CMK (cell line): ENCODE measurements around the gene TCF4.

Experiments
- DNase-seq: peaks from one replicate; pipeline ENCODE4 v3.0.0-alpha.2; 2010; ENCODE audit warnings: low read depth

The TCF4 gene

DNA sequence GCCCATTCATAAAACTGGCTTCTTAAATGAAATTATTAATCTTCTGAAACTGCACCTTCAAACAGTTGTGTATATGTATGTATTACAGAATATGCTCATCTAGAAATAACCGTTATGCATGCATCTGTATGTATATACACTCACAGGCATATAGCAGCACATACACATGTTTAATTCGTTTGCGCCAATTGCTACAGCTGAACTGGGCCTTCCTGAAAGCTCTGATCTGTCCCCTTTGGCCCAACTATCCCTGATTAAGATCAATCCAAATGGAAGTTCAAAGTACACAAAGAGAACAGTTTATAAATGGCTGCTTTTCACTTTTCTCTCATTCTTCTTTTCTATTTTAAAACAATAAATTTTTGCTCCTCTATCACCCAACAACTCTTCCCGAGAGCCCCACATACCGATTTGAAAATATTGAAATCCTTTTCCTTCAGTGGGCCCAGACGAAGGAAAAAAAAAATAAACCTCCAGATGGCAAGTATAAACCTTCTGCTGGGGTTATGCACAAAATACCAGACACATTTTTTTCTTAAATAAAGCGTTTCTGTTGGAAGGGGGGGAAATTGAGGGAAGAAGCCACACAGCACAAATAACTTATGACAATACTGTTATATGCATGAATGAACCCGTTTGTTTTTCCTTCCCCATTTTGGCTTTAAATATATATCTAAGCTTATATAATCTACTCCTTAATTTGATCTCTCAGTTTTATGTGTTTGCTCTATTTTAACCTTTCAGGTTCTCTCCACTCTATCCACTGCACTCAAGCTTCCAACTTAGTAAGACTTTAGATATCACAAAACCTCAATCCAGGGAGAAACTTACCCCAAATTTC, 267.3 kb downstream of the TCF4 start:
- DNase-seq: no peak

DNA sequence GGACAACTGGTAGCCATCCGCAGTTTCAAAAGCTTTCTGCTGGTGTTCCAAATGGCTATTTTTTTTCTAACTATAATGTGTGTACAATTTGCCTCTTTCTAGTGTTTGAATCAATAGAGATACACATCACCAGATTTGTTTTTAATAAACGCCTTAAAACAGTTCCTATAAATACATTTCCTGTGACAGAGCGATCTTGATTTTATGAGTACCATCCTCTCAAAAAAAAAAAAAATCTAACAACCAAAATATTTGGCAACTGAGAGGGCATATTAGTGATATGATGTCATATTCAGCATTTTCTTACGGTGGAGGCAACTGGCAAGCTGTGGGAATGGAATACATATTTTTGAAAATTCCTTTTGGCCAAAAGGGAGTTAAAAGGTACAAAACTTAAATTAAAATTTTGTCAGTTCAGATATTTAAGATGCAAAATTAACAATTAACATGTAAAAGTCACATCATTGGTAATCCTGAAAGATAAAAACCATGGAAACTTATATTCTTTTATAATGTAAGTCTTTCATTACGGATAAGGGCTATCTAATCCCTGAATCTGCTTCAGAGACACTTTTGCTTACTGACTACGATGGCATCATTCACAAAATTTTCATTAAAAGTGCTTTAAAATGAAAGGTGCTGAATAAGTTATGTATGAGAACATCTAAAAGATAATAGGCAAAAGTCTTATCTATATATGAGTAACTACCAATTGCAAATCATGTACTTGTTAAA, 268.4 kb downstream of the TCF4 start:
- DNase-seq: no peak

- DNase-seq: no peak
These were observed 269.0 kb downstream of the TCF4 start for GRCh38 chr18:55318951-55319441.

GRCh38 chr18:55317864-55318263, 270.1 kb downstream of the TCF4 start:
- no peak for DNase-seq

- no peak for DNase-seq
These were observed 270.7 kb downstream of the TCF4 start for GRCh38 chr18:55317324-55317723.

GRCh38 chr18:55316486-55317184, 271.4 kb downstream of the TCF4 start:
- DNase-seq: no peak

DNA sequence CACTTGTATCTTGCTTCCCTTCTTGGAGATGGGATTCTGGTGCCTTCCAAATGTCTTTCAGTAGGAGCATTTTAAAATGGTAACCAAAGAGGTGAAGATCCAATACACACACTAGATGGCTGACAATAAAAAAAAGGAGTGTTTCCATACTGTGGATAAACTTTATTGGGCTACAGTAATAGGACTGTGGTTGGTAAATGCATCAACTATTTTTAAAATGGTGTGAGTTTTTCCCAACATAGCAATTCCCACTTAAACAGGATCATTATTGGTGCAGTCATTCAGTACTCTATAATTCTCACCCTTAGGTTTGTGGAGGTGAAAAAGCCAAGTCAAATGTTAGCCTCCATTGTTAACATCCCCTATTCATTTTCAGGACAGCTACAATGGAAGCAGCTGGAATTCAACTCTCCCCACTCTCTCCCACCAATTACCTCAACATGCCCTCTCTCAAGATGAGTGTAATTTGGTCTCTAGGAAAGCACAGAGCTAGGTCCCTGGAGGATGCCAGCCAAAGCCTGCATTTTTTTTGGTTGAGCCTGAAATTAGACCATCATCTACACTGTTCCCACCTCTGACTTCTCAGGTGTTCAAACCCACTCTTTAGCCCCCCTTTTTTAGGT, 273.3 kb downstream of the TCF4 start:
- no peak for DNase-seq

DNA sequence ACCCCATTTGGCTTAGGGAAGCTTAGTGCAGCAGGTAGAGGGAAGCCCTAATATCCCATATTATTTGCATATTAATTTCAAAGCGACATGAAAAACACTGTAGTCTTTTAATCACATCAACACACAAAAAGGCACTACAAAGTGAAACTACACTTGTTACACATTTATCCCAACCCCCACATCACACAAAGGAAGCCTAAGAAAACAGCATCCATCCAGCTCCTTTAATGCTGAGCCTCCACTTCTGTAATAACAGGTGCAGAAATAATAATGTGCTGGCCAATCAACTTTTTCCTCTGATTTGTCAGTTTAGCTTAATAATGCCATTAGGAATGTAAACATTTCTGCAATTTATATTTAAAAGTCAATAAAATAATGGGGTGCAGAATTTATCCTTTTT, 274.0 kb downstream of the TCF4 start:
- no peak for DNase-seq

GRCh38 chr18:55310863-55311262, 277.1 kb downstream of the TCF4 start:
- DNase-seq: no peak

DNA sequence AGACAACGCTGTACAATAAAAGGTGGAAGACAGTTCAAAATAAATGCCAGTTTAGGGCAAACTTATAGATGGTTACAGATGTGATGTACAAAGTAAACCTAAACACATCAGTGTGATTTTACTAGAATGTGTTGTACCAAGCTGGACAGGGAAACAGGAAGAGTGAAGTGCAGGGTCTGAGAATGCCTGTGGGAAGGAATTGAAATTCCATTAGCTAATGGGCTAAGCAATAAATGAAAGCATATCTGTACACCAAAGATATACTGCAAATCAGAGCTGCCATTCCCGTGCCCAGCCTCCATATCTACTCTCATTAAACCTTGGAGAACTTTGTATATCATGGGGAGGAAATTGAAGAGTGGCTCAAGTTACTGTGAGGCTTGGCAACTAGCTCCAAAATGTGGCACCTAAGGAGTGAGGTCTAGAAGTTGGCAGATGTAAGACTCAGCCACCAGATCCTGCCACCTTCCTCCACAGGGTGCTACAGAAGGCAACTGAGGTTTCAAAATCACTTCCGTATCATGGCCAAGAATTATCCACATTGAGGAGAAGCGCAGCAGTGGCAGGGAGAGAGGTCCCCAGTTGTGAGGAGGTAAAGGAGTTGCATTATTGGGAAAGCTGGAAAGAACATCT, 277.8 kb downstream of the TCF4 start:
- no peak for DNase-seq

GRCh38 chr18:55309249-55309648, 278.7 kb downstream of the TCF4 start:
- DNase-seq: no peak

GRCh38 chr18:55307505-55307904, 280.5 kb downstream of the TCF4 start:
- no peak for DNase-seq

DNA sequence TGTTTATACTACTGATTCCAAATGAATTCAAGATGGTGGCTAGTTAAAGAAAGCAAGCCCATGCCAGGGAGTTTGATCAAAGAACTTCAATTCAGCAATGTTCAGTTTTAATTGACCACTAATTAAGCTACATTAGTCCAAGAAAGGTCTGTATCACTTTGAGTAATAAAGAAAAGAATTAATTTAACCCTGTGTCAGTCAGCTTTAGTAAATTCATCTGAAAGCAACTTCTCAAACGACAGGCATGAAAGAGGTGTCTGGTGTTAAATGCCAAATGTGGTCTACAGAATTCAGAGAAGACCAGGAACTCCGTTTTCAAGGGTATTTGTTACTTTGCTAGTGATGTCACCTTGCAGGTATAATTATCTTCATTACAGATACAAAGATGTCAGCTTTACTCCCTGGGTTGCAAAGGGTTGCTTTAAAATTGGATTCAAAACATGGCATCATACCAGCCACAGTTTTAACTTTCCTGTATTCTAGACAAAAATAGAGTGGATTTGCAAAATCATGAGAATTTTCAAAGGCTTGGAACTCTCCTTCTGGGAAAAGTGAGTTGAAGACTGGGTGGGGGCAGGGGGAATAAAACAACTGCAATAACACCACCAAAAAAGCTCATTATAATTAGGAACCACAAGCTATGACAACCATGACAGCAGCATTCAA, 281.5 kb downstream of the TCF4 start:
- no peak for DNase-seq

DNA sequence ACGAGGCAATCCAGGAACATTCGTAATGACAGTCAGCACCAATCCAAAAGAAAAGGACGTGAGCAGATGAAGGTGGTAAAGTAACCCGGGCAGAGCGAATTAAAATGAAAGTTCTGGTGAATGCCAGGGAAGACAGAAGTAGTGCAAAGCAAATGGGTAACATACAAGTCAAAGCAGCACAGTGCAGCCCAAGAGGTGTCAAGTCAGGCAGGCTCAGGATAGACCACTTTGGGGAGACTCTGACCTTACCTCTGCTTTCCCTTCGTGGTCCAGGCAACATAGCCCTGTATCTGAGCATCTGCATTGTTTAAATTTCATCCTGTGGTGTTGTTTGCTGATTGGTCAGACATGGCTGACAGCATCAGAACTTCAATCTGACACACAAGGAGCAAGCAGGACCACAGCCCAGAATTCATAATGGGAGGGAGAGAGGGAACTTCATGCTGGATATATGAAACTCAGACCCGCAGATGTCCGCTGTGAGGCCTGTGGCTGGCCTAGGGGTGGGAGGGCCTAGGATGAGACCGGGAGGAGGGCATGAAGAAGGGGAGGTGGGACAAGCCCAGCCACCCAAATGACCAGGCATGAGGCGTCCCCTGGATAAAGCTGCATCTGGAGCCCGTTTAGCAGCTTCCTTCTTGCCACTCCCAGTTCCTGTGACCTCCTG, 285.7 kb downstream of the TCF4 start:
- DNase-seq: no peak

DNA sequence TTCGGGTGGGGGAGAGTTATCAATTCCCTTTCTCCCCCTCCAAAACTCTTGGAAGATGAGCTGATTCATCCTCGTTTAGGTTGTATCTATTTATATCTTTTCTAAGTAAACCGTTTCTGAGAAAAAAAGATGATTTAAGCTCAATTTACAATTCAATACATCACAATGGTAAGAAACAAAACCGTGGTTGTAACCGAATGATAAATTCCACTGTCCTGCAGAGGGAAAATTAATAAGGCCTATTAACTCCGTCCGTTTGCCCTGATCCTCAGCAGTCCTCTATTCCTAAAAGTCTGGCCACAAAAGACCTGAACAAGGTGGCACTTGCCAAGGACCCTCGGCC, 286.2 kb downstream of the TCF4 start:
- DNase-seq: no peak

- DNase-seq: no peak
These were observed 287.0 kb downstream of the TCF4 start for GRCh38 chr18:55300936-55301531.

DNA sequence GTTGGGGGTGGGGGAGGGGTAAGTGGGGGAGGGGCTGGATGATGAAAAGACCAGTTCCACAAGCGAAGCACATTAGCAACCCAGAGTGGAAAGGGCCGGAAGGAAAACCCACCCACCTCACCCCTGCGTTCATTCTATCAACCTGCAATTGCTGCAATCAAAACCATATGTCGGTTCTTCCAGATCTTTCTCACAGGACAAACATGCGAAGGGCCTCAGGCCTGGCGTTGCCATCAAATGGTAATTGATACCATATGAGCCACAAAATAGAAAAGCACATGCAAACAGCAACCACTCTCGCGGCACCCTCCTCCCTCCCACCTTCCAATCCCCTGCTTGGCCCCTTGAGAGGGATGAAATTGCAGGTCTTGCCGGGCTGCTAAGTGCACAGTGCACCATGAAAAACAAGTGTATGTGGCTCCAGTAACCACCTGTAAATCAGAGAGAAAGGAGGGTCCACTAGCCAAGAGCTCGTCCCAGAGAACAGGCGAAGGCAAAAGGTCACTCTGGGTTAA, 287.5 kb downstream of the TCF4 start:
- DNase-seq: no peak

DNA sequence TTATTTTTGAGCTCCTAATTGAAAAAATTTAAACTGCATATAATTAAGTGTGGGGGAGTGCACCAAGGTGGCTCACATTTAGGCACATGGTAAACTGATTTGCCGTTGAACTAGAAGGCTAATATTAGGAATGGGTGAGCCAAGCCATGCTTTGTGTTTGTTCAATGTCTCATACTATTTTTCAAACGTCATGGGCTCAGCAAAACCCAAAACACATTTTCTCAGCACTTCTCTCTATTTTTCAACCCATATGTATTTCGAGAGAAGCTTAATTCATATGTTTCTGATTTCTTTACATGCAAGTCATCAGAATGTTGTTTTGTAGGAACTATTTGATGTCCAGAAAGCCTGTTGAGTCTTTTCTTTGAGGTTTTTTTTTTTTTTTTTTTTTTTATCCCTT, 291.2 kb downstream of the TCF4 start:
- no peak for DNase-seq

DNA sequence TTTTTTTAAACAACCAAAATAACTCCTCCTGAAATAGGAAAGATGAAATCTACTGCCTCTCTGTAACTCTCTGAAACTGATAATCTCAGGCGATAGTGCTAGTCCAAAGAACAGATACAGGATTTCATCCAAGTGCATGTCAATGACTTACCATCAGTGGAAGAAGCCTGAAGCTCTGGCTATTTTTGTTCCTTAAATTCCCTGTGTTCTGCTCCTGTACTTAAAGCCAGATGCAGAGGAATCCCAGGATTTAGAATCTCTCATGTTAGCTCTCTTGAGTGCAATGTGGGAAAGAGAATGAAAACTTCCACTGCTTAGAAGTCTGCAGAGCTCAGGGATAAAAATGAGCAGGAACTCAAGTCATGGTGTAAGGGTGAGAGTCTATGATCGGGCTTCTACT, 291.9 kb downstream of the TCF4 start:
- DNase-seq: no peak

- no peak for DNase-seq
These were observed 297.1 kb downstream of the TCF4 start for GRCh38 chr18:55290898-55291297.
